ENCODE data around the gene TEAD1.

Gene TEAD1

GRCh38 chr11:12687740-12688139 lies 13.5 kb downstream of the TEAD1 start:
- DNase-seq = no peak

- no peak for DNase-seq
These were observed 15.0 kb downstream of the TEAD1 start for GRCh38 chr11:12689029-12689755.

DNA sequence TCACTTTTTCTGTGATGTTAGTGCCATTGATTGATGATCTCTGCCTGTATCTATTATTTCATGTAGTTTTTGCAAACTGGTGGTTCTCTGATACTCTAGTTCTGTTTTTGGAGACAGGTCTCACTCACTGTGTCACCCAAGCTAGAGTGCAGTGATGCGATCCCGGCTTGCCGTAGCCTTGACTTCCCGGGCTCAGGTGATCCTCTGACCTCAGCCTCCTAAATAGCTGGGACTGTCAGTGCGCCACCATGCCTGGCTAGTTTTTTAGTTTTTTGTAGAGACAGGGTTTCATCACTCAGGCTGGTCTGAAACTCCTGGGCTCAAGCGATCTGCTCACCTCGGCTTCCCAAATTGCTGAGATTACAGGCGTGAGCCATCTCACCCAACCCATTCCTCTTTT lies 16.4 kb downstream of the TEAD1 start:
- DNase-seq = no peak

GRCh38 chr11:12691473-12691872 lies 17.3 kb downstream of the TEAD1 start:
- no peak for DNase-seq

DNA sequence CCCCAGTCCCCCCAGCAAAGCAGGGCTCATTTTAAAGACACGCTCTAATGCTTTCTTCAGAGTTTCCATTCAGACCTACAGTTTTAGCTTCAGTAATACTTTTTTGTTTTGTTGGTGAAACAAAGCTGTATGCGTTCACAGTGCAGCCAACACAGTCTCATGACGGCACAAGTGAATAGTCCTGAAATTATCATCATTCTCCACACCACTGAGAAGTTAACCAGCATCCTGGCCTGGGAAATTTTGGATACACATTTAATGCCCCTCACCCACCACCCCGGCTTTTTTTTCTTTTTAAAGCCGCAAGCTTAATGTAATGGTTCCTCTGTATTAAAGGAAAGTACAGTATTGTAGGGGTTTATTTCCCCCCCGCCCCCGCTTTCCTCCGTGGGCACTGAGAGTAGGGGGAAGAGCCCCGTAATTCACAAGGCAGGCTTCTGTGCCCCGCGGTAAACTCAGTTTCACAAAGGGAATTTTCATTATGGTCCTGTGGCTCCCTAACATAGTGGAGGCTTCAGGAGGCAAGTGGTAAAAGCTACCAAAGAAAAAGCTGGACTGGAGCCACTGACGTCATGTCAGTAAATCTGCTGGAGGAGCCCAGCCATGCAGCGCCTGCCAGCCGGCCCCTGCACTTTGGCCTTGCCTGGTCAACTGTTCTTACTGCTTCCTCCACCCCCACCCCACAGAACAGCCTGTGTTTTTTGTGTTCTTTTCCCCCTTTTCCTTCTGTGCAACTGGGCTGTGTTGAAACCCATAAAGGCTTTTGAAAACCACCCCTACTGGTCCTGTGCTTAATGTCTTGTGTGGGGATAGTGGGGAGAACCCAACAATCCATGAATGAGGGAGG lies 18.2 kb downstream of the TEAD1 start:
- no peak for DNase-seq

- DNase-seq = no peak
These were observed 18.9 kb downstream of the TEAD1 start for GRCh38 chr11:12693094-12693478.

DNA sequence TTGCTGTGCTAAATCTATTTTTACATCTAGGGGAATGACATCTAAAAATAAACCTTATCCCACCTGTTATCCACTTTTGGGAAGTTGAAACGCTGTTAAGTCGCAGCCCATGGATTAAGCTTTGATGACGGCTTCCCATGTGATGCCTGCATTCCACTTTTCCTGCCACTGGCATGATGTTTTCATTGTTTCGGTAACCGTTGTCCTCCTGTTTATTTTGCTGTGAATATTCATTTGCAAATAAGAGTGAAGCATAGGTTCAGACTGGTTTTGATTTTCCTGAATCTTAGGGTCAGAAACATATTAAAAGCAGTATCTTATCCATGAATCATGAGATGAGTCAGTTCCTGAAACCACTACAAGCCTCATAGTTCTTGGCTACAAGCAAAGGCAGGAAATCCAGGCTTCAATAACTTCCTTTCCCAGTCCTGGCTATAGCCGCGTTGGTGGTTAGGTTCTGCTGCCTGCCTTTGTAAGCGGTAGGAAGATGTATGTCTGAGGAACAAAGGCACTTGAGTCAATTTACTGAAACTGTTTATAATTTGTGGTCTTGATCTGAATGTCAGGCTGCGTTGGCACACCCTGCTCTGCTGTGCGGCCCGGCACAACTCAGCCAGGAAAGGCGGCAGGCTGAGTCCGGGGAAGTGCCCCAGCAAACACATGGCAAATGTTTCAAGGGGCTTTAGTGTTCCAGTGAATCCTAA lies 19.4 kb downstream of the TEAD1 start:
- no peak for DNase-seq

GRCh38 chr11:12694183-12694531 lies 19.9 kb downstream of the TEAD1 start:
- DNase-seq = no peak

DNA sequence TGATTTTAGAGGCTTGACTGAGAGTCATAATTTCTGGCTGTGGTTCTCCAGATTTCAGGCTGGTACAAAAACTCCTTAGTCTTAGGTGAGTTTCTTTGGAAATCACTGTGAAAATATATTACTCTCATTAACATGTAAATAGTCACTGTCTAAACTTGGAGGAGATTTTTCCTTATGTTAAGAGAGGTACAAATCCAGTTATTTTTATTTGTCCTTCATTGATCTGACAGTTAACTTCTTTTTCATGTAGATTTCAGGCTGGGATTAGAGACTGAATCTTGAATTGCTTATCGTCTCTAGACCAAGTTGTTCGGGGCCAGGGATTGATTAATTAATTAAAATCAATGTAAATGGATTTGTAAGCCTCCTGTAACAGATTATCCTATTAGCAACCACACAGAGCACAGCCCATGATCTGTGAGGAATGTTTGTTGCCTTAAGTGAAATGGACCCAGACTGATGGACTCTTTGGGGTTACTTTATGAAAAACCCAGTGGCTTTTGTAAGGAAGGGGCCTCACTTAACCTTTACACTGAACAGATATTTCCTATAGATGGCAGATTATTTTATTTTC lies 21.1 kb downstream of the TEAD1 start:
- DNase-seq = no peak

- no peak for DNase-seq
These were observed 21.7 kb downstream of the TEAD1 start for GRCh38 chr11:12695873-12696272.

- no peak for DNase-seq
These were observed 22.8 kb downstream of the TEAD1 start for GRCh38 chr11:12696911-12697581.

GRCh38 chr11:12698048-12698447 lies 23.8 kb downstream of the TEAD1 start:
- no peak for DNase-seq

- no peak for DNase-seq
These were observed 27.8 kb downstream of the TEAD1 start for GRCh38 chr11:12701811-12702592.

GRCh38 chr11:12702999-12703453 lies 28.8 kb downstream of the TEAD1 start:
- DNase-seq = no peak

DNA sequence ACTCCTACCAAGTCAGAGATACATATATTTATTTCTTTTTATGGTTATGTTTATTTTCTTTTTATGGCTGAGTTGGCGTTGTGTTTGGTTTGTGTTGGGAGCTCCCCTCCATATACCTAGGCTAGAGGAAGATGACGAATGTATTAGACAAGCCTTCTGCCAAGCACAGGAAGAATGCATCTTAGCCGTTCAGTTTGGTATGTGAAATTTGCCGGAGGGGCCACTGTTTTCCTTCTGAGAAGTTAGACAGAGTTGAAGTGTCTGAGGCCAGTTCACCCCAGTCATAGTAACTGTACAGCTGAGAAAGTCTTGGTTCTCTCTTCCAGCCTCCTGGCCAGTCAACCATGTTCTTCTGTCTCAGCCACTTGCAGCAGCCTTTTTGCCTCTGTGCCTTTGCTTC lies 29.8 kb downstream of the TEAD1 start:
- DNase-seq = no peak

- DNase-seq = no peak
These were observed 31.7 kb downstream of the TEAD1 start for GRCh38 chr11:12705874-12706273.

DNA sequence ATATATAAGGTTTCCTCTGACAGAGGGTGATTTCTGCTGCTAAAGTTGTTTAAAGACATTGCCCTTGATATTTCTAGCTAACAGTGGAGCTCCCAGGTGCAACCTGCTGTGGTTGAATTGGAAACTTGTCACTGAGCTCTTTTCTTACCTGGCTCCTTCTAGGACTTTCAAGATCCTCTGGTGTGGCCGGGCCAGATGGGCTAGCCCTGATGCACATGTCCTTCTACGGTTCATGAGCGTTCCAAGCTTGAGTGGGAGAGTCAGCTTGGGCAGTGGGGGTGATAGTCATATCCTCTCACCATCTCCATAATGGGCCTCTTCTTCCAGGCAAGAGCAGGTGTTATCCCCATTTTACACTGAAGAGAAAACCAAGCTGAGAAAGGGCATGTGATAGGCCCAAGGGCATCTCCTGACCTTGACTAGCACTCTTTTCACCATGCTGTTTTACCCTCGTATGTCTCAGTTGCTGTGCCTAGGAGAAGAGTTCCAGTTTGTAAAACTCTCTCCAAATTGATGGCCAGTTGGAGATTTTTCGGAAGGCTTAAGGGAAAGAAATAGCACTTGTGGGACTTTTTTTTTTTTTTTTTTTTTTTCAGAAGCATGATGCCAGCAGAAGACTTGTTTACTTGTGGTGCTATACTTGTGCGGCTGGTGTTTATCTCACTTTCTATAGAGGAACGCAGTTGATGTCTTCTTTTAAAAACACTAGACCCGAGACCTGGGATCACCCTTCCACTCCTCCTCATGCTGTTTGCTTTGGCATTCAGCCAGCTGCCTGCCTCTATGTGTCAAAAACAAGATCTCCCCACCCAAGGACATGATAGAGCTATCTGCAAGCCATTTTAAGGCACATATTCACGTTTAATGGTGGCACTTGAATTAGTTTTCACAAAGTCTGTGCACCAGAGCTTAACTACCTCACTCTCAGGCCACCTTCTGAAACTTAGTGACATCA lies 32.6 kb downstream of the TEAD1 start:
- DNase-seq = peak; percentile 61

GRCh38 chr11:12707500-12707880 lies 33.3 kb downstream of the TEAD1 start:
- no peak for DNase-seq

- DNase-seq = no peak
These were observed 37.3 kb downstream of the TEAD1 start for GRCh38 chr11:12711496-12711895.

- DNase-seq = no peak
These were observed 37.9 kb downstream of the TEAD1 start for GRCh38 chr11:12712132-12712531.

- no peak for DNase-seq
These were observed 40.9 kb downstream of the TEAD1 start for GRCh38 chr11:12715131-12715530.
